Measurements from ENCODE around the gene NRXN3. TPM values are rescaled to one million over a fixed set of nuclear protein-coding genes. Genes with fewer than 3 reads are reported as not detected.

NRXN3 gene
- total and polyA plus RNA-seq, 4 donors: 0.07 to 1.2 (median 0.23) TPM

- Histone ChIP-seq H3K36me3 (ENCODE audit: control insufficient read depth in 4 of 4, insufficient read depth in 3 of 4, low read depth in 1 of 4, low read length in 3 of 4) (no peaks in the 10 kb centered on the region), H3K9ac (ENCODE audit: low read depth in 1 of 2, low read length in 2 of 2) (no peak overlapping the region), H3K4me3 (ENCODE audit: low read depth in 1 of 3, low read length in 3 of 3) (no peak overlapping the region), H3K27ac (ENCODE audit: low read depth in 1 of 2, low read length in 2 of 2) (no peak overlapping the region), H3K27me3 (ENCODE audit: control insufficient read depth in 4 of 4, insufficient read depth in 4 of 4, low read length in 3 of 4) (no peaks in the 10 kb centered on the region), H3K4me1 (ENCODE audit: control insufficient read depth in 4 of 4, insufficient read depth in 4 of 4, low read length in 3 of 4) (no peaks in the 10 kb centered on the region), H3K9me3 (ENCODE audit: control insufficient read depth in 4 of 4, low read length in 3 of 4) (no peaks in the 10 kb centered on the region)
- WGBS: 75% methylated on average over 5 of the region's 5 CpGs
- DNase-seq (ENCODE audit: low spot score): no peak
- no peak for TF ChIP-seq NR2F2 (IDR thresholded peaks at IDR 0.05)
- TF ChIP-seq, protein P1, sequence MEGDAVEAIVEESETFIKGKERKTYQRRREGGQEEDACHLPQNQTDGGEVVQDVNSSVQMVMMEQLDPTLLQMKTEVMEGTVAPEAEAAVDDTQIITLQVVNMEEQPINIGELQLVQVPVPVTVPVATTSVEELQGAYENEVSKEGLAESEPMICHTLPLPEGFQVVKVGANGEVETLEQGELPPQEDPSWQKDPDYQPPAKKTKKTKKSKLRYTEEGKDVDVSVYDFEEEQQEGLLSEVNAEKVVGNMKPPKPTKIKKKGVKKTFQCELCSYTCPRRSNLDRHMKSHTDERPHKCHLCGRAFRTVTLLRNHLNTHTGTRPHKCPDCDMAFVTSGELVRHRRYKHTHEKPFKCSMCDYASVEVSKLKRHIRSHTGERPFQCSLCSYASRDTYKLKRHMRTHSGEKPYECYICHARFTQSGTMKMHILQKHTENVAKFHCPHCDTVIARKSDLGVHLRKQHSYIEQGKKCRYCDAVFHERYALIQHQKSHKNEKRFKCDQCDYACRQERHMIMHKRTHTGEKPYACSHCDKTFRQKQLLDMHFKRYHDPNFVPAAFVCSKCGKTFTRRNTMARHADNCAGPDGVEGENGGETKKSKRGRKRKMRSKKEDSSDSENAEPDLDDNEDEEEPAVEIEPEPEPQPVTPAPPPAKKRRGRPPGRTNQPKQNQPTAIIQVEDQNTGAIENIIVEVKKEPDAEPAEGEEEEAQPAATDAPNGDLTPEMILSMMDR (IDR thresholded peaks at IDR 0.05; ENCODE audit: low read depth, low read length, missing input control): no peak
- TF ChIP-seq, protein P2, sequence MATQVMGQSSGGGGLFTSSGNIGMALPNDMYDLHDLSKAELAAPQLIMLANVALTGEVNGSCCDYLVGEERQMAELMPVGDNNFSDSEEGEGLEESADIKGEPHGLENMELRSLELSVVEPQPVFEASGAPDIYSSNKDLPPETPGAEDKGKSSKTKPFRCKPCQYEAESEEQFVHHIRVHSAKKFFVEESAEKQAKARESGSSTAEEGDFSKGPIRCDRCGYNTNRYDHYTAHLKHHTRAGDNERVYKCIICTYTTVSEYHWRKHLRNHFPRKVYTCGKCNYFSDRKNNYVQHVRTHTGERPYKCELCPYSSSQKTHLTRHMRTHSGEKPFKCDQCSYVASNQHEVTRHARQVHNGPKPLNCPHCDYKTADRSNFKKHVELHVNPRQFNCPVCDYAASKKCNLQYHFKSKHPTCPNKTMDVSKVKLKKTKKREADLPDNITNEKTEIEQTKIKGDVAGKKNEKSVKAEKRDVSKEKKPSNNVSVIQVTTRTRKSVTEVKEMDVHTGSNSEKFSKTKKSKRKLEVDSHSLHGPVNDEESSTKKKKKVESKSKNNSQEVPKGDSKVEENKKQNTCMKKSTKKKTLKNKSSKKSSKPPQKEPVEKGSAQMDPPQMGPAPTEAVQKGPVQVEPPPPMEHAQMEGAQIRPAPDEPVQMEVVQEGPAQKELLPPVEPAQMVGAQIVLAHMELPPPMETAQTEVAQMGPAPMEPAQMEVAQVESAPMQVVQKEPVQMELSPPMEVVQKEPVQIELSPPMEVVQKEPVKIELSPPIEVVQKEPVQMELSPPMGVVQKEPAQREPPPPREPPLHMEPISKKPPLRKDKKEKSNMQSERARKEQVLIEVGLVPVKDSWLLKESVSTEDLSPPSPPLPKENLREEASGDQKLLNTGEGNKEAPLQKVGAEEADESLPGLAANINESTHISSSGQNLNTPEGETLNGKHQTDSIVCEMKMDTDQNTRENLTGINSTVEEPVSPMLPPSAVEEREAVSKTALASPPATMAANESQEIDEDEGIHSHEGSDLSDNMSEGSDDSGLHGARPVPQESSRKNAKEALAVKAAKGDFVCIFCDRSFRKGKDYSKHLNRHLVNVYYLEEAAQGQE (IDR thresholded peaks at IDR 0.05): no peak
- TF ChIP-seq RAD21 (IDR thresholded peaks at IDR 0.05): no peak
- no peak for TF ChIP-seq FOXA1 (IDR thresholded peaks at IDR 0.05)
- no peak for TF ChIP-seq RXRA (IDR thresholded peaks at IDR 0.05)
- no peak for TF ChIP-seq HNF4G (IDR thresholded peaks at IDR 0.05)
- no peak for TF ChIP-seq MAX (IDR thresholded peaks at IDR 0.05)
- TF ChIP-seq JUND (IDR thresholded peaks at IDR 0.05): no peak
- no peak for TF ChIP-seq HNF4A (conservative IDR thresholded peaks at IDR 0.05)
- TF ChIP-seq FOXA2 (IDR thresholded peaks at IDR 0.05): no peak
- no peak for TF ChIP-seq ZBTB33 (IDR thresholded peaks at IDR 0.05)
- TF ChIP-seq SP1 (IDR thresholded peaks at IDR 0.05): no peak
- no peak for TF ChIP-seq GABPA (IDR thresholded peaks at IDR 0.05 in 1 of 2, conservative IDR thresholded peaks at IDR 0.05 in 1 of 2)
These were observed 1172.8 kb downstream of the NRXN3 start for GRCh38 chr14:79342942-79343341.

GRCh38 chr14:79351011-79351410 lies 1180.8 kb downstream of the NRXN3 start:
- peaks cover 0 to 3% (median 0%) of the 10 kb centered on the region in 4 donors for H3K27me3 ChIP-seq (ENCODE audit: control insufficient read depth in 4 of 4, insufficient read depth in 4 of 4, low read length in 3 of 4)
- WGBS: 88% methylated on average over 3 of the region's 3 CpGs
- no peaks in the 10 kb centered on the region for H3K4me1 ChIP-seq (ENCODE audit: control insufficient read depth in 4 of 4, insufficient read depth in 4 of 4, low read length in 3 of 4)
- no peak overlapping the region for H3K9ac ChIP-seq (ENCODE audit: low read depth in 1 of 2, low read length in 2 of 2)
- H3K9me3 ChIP-seq (ENCODE audit: control insufficient read depth in 4 of 4, low read length in 3 of 4): no peaks in the 10 kb centered on the region
- no peaks in the 10 kb centered on the region for H3K36me3 ChIP-seq (ENCODE audit: control insufficient read depth in 4 of 4, insufficient read depth in 3 of 4, low read depth in 1 of 4, low read length in 3 of 4)
- H3K4me3 ChIP-seq (ENCODE audit: low read depth in 1 of 3, low read length in 3 of 3): no peak overlapping the region
- no peak for DNase-seq (ENCODE audit: low spot score)
- H3K27ac ChIP-seq (ENCODE audit: low read depth in 1 of 2, low read length in 2 of 2): no peak overlapping the region
- TF ChIP-seq HNF4G (IDR thresholded peaks at IDR 0.05): no peak
- TF ChIP-seq SP1 (IDR thresholded peaks at IDR 0.05): no peak
- TF ChIP-seq RXRA (IDR thresholded peaks at IDR 0.05): no peak
- TF ChIP-seq NR2F2 (IDR thresholded peaks at IDR 0.05): no peak
- TF ChIP-seq FOXA2 (IDR thresholded peaks at IDR 0.05): no peak
- no peak for TF ChIP-seq MAX (IDR thresholded peaks at IDR 0.05)
- TF ChIP-seq, protein P3, sequence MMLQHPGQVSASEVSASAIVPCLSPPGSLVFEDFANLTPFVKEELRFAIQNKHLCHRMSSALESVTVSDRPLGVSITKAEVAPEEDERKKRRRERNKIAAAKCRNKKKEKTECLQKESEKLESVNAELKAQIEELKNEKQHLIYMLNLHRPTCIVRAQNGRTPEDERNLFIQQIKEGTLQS (IDR thresholded peaks at IDR 0.05): no peak
- TF ChIP-seq EGR1 (IDR thresholded peaks at IDR 0.05; ENCODE audit: low read depth in 2 of 2): no peak
- TF ChIP-seq, protein P1 (IDR thresholded peaks at IDR 0.05; ENCODE audit: low read depth, low read length, missing input control): no peak
- TF ChIP-seq TAF1 (conservative IDR thresholded peaks at IDR 0.05): no peak
- TF ChIP-seq HNF4A (conservative IDR thresholded peaks at IDR 0.05): no peak
- no peak for TF ChIP-seq FOXA1 (IDR thresholded peaks at IDR 0.05)
- TF ChIP-seq, protein P2 (IDR thresholded peaks at IDR 0.05): no peak
